ENCODE results near the gene PCNT. TPM values are rescaled to one million over a fixed set of nuclear protein-coding genes. Genes with fewer than 3 reads are reported as not detected.

The PCNT gene
- total and polyA plus RNA-seq, 2 of the 4 experiments (the other 2 are of a cell fraction) = 10.0 to 19.4 TPM

GRCh38 chr21:46489800-46490199 lies 165.8 kb downstream of the PCNT start:
- Histone ChIP-seq H4K8ac (ENCODE audit: low read depth in 2 of 2, low read length in 2 of 2) (no peak overlapping the region), H2BK5ac (ENCODE audit: low read depth, low read length, poor library complexity, severe bottlenecking) (no peak overlapping the region), H3K79me1 (ENCODE audit: low read depth in 1 of 2, low read length in 2 of 2) (peaks cover 19 to 50% of the 10 kb centered on the region in 2 experiments), H3K4me3 (ENCODE audit: insufficient read depth, low read depth, low read length) (no peak overlapping the region), H4K91ac (ENCODE audit: insufficient read depth, low read depth, low read length) (no peak overlapping the region), H3K56ac (ENCODE audit: extremely low read depth, insufficient read depth, low read length) (no peak overlapping the region), H2BK15ac (ENCODE audit: low read depth, low read length) (no peak overlapping the region), H3K9ac (ENCODE audit: low read depth, low read length) (no peak overlapping the region), H3K9me1 (ENCODE audit: insufficient read depth, low read length) (peaks cover 12% of the 10 kb centered on the region), H2BK120ac (ENCODE audit: low read depth, low read length) (no peak overlapping the region), H4K20me1 (ENCODE audit: insufficient read depth, low read length) (peaks cover 4% of the 10 kb centered on the region; the same call in 1 of the 2 replicates), H3K27me3 (ENCODE audit: control insufficient read depth, insufficient read depth, low read length) (no peaks in the 10 kb centered on the region), H3K4me2 (ENCODE audit: low read depth, low read length) (no peak overlapping the region), H3K9me3 (ENCODE audit: control insufficient read depth, insufficient read depth, low read length) (no peaks in the 10 kb centered on the region; the same call in 1 of the 2 replicates), H3K36me3 (ENCODE audit: control insufficient read depth, insufficient read depth, low read length) (peaks cover 14% of the 10 kb centered on the region), H3K14ac (replicated peaks; ENCODE audit: low read depth, low read length) (no peak overlapping the region), H3K27ac (ENCODE audit: insufficient read depth, low read length) (no peak overlapping the region), H3K4ac (ENCODE audit: low read depth, low read length) (no peak overlapping the region), H3K18ac (ENCODE audit: low read depth, low read length) (no peak overlapping the region), H2BK20ac (ENCODE audit: low read depth, low read length) (no peak overlapping the region), H4K5ac (ENCODE audit: low read depth, low read length) (no peak overlapping the region), H3K23ac (ENCODE audit: low read depth, low read length) (no peak overlapping the region), H3K4me1 (ENCODE audit: control insufficient read depth, insufficient read depth, low read length) (0 out of 2 replicates have a peak, but pooled peaks cover 2% of the 10 kb centered on the region), H2AK9ac (replicated peaks; ENCODE audit: low read depth, low read length, poor library complexity) (no peak overlapping the region), H2AFZ (replicated peaks; ENCODE audit: low read length, poor library complexity) (peak overlapping the region; percentile 8), H2AK5ac (ENCODE audit: low read depth, low read length) (no peak overlapping the region)
- no TSS peak for BruUV-seq (replicated peaks)
- in situ Hi-C loops (cut with MboI; ENCODE audit: low sequenced_read_pairs) (no loop called here), intact Hi-C loops (cut with micrococcal nuclease) (no loop called here), dilution Hi-C loops (cut with HindIII; ENCODE audit: low sequenced_read_pairs, unreplicated experiment) (no loop called here)
- DNase-seq (no peak), ATAC-seq (ENCODE audit: low read depth) (no peak)
- 100% methylated on average over 3 of the region's 10 CpGs; no CpG with 5 or more reads in 1 of the 2 experiments for WGBS, 2 experiments (ENCODE audit: extremely low coverage in 2 of 2, insufficient read length in 1 of 2)
- TF ChIP-seq MAZ (IDR thresholded peaks at IDR 0.05; ENCODE audit: borderline replicate concordance, low read depth, low read length) (no peak), NFE2L2 (IDR thresholded peaks at IDR 0.05; ENCODE audit: low read depth, low read length) (no peak), RAD21 (IDR thresholded peaks at IDR 0.05; ENCODE audit: low read length) (no peak), MXI1 (IDR thresholded peaks at IDR 0.05; ENCODE audit: borderline replicate concordance, low read depth, low read length) (no peak), FOS (IDR thresholded peaks at IDR 0.05; ENCODE audit: low read depth, low read length) (no peak), RFX5 (IDR thresholded peaks at IDR 0.05; ENCODE audit: low read depth, low read length) (no peak), SMC3 (IDR thresholded peaks at IDR 0.05; ENCODE audit: low read depth, low read length) (no peak), BHLHE40 (IDR thresholded peaks at IDR 0.05; ENCODE audit: low read depth, low read length) (no peak), MAFK (IDR thresholded peaks at IDR 0.05; ENCODE audit: low read depth, low read length) (no peak)
- TF ChIP-seq, protein P1, sequence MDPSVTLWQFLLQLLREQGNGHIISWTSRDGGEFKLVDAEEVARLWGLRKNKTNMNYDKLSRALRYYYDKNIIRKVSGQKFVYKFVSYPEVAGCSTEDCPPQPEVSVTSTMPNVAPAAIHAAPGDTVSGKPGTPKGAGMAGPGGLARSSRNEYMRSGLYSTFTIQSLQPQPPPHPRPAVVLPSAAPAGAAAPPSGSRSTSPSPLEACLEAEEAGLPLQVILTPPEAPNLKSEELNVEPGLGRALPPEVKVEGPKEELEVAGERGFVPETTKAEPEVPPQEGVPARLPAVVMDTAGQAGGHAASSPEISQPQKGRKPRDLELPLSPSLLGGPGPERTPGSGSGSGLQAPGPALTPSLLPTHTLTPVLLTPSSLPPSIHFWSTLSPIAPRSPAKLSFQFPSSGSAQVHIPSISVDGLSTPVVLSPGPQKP (IDR thresholded peaks at IDR 0.05; ENCODE audit: borderline replicate concordance, low read depth, low read length) = no peak
- TF ChIP-seq, protein P2, sequence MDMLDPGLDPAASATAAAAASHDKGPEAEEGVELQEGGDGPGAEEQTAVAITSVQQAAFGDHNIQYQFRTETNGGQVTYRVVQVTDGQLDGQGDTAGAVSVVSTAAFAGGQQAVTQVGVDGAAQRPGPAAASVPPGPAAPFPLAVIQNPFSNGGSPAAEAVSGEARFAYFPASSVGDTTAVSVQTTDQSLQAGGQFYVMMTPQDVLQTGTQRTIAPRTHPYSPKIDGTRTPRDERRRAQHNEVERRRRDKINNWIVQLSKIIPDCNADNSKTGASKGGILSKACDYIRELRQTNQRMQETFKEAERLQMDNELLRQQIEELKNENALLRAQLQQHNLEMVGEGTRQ (IDR thresholded peaks at IDR 0.05; ENCODE audit: low read depth, low read length) = no peak
- ChIA-PET CTCF (no interaction called here), POLR2A (ENCODE audit: unreplicated experiment) (interaction anchor here (0.5 kb wide), 1 partner anchor 69 kb away, joined by 4 read pairs; no protein-coding TSS in a partner anchor)
